Hepatocyte (in vitro differentiated cells): Measurements from ENCODE around the gene C11orf24.

Experiments used
- EZH2 ChIP-seq: fragments of 200-600 bp; sonication (generic); IDR thresholded peaks from 2 replicates; pipeline ENCODE4 v1.6.1; 2016; ENCODE audit warnings: antibody characterized with exemption, mild to moderate bottlenecking, borderline replicate concordance
- TF ChIP-seq, protein P1 (sequence below): fragments of 200-600 bp; sonication (generic); IDR thresholded peaks from 2 replicates; pipeline ENCODE4 v1.5.1; 2016; ENCODE audit warnings: antibody characterized with exemption, mild to moderate bottlenecking; ENCODE audit not compliant: poor library complexity

DNA sequence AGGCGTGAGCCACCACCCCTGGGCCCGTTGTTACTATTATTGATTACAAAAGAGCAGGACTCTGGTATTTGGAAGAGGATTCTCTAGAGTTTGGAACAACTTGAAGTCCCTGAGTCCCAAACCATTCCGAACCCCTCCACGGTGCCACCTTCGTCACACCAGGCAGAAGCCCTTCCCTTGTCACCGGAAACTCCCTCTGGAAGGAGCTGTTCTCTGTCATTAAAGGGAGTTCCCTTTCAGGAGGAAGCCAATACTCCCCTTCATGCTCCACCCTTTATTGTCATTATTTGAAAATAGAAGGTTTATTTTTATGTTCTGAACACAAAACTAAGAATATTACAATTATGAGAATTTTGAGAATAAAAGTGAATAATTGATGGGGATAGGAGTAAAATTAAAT is 5.1 kb upstream of the C11orf24 start:
- TF ChIP-seq, protein P1, sequence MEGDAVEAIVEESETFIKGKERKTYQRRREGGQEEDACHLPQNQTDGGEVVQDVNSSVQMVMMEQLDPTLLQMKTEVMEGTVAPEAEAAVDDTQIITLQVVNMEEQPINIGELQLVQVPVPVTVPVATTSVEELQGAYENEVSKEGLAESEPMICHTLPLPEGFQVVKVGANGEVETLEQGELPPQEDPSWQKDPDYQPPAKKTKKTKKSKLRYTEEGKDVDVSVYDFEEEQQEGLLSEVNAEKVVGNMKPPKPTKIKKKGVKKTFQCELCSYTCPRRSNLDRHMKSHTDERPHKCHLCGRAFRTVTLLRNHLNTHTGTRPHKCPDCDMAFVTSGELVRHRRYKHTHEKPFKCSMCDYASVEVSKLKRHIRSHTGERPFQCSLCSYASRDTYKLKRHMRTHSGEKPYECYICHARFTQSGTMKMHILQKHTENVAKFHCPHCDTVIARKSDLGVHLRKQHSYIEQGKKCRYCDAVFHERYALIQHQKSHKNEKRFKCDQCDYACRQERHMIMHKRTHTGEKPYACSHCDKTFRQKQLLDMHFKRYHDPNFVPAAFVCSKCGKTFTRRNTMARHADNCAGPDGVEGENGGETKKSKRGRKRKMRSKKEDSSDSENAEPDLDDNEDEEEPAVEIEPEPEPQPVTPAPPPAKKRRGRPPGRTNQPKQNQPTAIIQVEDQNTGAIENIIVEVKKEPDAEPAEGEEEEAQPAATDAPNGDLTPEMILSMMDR = no peak
- TF ChIP-seq EZH2 = no peak
